Measurements from ENCODE around the gene CTNNA1. TPM values are rescaled to one million over a fixed set of nuclear protein-coding genes. Genes with fewer than 3 reads are reported as not detected.

Gene CTNNA1
- total RNA-seq, 2 donors from 2014 or later = 107 to 140 TPM

DNA sequence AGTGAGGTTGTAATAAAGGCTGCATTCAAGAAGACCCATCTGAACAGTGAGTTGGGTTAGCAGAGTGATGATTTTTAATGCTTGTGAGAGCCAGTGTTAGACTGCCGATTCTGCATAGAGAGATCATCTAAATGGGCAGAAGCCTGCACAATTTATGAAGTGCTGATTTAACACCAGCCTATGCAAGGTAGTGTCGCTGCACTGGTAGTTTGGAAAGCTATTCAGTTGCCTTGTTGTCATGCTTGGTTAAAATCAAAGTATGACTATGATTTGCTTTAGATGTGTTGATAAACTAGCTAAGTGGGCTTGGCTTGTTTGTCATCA, 122.3 kb downstream of the CTNNA1 start:
- WGBS, 2 donors = 67 to 83% methylated on average over 2 of the region's 2 CpGs
- H3K27me3 ChIP-seq = no peaks in the 10 kb centered on the region

GRCh38 chr5:138875946-138876345, 122.7 kb downstream of the CTNNA1 start:
- H3K4me3 ChIP-seq = no peak overlapping the region
- no peaks in the 10 kb centered on the region for H3K36me3 ChIP-seq (replicated peaks in 1 of 2; ENCODE audit: insufficient read depth in 1 of 2, low read depth in 2 of 2)
- intact Hi-C loops (cut with DNase I) = no loop called here
- no peak for DNase-seq
- no peak for ATAC-seq
- H3K27me3 ChIP-seq = no peaks in the 10 kb centered on the region
- H3K27ac ChIP-seq = no peak overlapping the region
- 96 to 99% methylated on average over 3 of the region's 3 CpGs for WGBS, 2 donors
- H3K9me3 ChIP-seq = no peaks in the 10 kb centered on the region
- peaks cover 15% of the 10 kb centered on the region for H3K4me1 ChIP-seq
- TF ChIP-seq POLR2A (IDR thresholded peaks at IDR 0.05) = no peak
- TF ChIP-seq CTCF (IDR thresholded peaks at IDR 0.05) = no peak

More for the DNA sequence above, 122.3 kb downstream of the CTNNA1 start:
- H3K4me1 ChIP-seq = peaks cover 19% of the 10 kb centered on the region
- ATAC-seq (no peak), DNase-seq (no peak)
- H3K27ac ChIP-seq = no peak overlapping the region
- no peaks in the 10 kb centered on the region for H3K36me3 ChIP-seq (replicated peaks in 1 of 2; ENCODE audit: insufficient read depth in 1 of 2, low read depth in 2 of 2)
- intact Hi-C loops (cut with DNase I) = no loop called here
- H3K4me3 ChIP-seq = no peak overlapping the region
- no peaks in the 10 kb centered on the region for H3K9me3 ChIP-seq
- TF ChIP-seq POLR2A (IDR thresholded peaks at IDR 0.05) (no peak), CTCF (IDR thresholded peaks at IDR 0.05) (no peak)

GRCh38 chr5:138876811-138877210, 123.6 kb downstream of the CTNNA1 start:
- DNase-seq (no peak), ATAC-seq (no peak)
- intact Hi-C loops (cut with DNase I) = no loop called here
- 90 to 94% methylated on average over 4 of the region's 4 CpGs for WGBS, 2 donors
- Histone ChIP-seq H3K27ac (no peak overlapping the region), H3K4me1 (peaks cover 6% of the 10 kb centered on the region), H3K36me3 (replicated peaks in 1 of 2; ENCODE audit: insufficient read depth in 1 of 2, low read depth in 2 of 2) (no peaks in the 10 kb centered on the region), H3K9me3 (no peaks in the 10 kb centered on the region), H3K4me3 (no peak overlapping the region), H3K27me3 (no peaks in the 10 kb centered on the region)
- no peak for TF ChIP-seq CTCF (IDR thresholded peaks at IDR 0.05)
- no peak for TF ChIP-seq POLR2A (IDR thresholded peaks at IDR 0.05)

- TF ChIP-seq CTCF (IDR thresholded peaks at IDR 0.05) (no peak), POLR2A (IDR thresholded peaks at IDR 0.05) (no peak)
- H3K4me1 ChIP-seq = peaks cover 2% of the 10 kb centered on the region
- no peak overlapping the region for H3K27ac ChIP-seq
- H3K9me3 ChIP-seq = no peaks in the 10 kb centered on the region
- WGBS, 2 donors = 86 to 98% methylated on average over 7 of the region's 7 CpGs
- DNase-seq = no peak
- H3K36me3 ChIP-seq (replicated peaks in 1 of 2; ENCODE audit: insufficient read depth in 1 of 2, low read depth in 2 of 2) = no peaks in the 10 kb centered on the region
- ATAC-seq = no peak
- no peak overlapping the region for H3K4me3 ChIP-seq
- no peaks in the 10 kb centered on the region for H3K27me3 ChIP-seq
- intact Hi-C loops (cut with DNase I) = no loop called here
Measured at GRCh38 chr5:138878437-138879235, 125.4 kb downstream of the CTNNA1 start.

DNA sequence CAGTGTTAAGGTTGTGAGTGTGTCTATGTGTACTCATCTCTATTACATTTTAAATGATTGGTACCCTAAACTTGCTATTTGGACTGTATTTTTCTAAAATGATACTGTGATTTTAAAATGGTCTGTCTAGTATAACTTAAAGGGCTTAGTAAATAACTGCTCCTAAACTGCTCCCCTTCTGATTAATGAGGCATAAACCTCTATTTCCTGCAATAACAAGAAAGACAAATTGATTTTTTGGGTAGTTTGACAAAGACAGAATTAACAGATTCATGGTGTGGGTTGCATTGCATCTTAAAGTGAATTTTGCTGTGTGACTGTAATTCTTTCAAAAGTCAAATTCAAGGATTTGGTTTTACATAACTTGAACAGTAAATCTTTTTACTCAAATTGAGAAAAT, 130.0 kb downstream of the CTNNA1 start:
- DNase-seq = no peak
- TF ChIP-seq CTCF (IDR thresholded peaks at IDR 0.05) (no peak), POLR2A (IDR thresholded peaks at IDR 0.05) (no peak)
- no peaks in the 10 kb centered on the region for H3K27me3 ChIP-seq
- no peak for ATAC-seq
- intact Hi-C loops (cut with DNase I) = no loop called here
- H3K4me1 ChIP-seq = peaks cover 13% of the 10 kb centered on the region
- no peak overlapping the region for H3K4me3 ChIP-seq
- no peak overlapping the region for H3K27ac ChIP-seq
- H3K9me3 ChIP-seq = no peaks in the 10 kb centered on the region
- H3K36me3 ChIP-seq (replicated peaks in 1 of 2; ENCODE audit: insufficient read depth in 1 of 2, low read depth in 2 of 2) = peaks cover 5 to 6% of the 10 kb centered on the region in 2 donors

Measured in body of pancreas (tissue), 4 donors.